ENCODE measurements around the gene TBX10. TPM values are rescaled to one million over a fixed set of nuclear protein-coding genes. Genes with fewer than 3 reads are reported as not detected.
A peak's percentile ranks its signal among the peaks of the same experiment; 100 is the strongest.
"Not testable (repeated sequence)": the region's sequence is repeated elsewhere in the genome, so short reads cannot be mapped to it uniquely, and the experiment has no call there.

Gene TBX10
- polyA plus RNA-seq, 4 donors, result 4.3 to 69.4 (median 27.9) TPM

GRCh38 chr11:67588899-67589415 is 50.6 kb downstream of the TBX10 start:
- H3K4me3 ChIP-seq (ENCODE audit: low read depth in 1 of 3, low read length in 3 of 3); DNase-seq; FAIRE-seq; H3K27me3 ChIP-seq (ENCODE audit: control insufficient read depth in 3 of 3, insufficient read depth in 3 of 3, low read length in 3 of 3); H3K9me3 ChIP-seq (ENCODE audit: control insufficient read depth in 2 of 2, insufficient read depth in 1 of 2, low read depth in 1 of 2, low read length in 1 of 2); H3K27ac ChIP-seq (ENCODE audit: low read depth in 1 of 3, low read length in 2 of 3): not testable (repeated sequence)
- WGBS, 3 donors, result 76 to 81% (median 76%) methylated on average over 11 of the region's 11 CpGs
- Histone ChIP-seq H3K36me3 (ENCODE audit: control insufficient read depth in 3 of 3, insufficient read depth in 2 of 3, low read depth in 1 of 3, low read length in 3 of 3) (peaks cover 5 to 45% (median 7%) of the 10 kb centered on the region in 3 donors), H3K4me1 (ENCODE audit: control insufficient read depth in 3 of 3, insufficient read depth in 2 of 3, low read depth in 1 of 3, low read length in 2 of 3) (peaks cover 0 to 28% (median under 1%) of the 10 kb centered on the region in 3 donors)

GRCh38 chr11:67588136-67588503 is 51.4 kb downstream of the TBX10 start:
- Histone ChIP-seq H3K27ac (ENCODE audit: low read depth in 1 of 3, low read length in 2 of 3) (peak overlapping the region in 1 of 3 donors; percentile 62), H3K9me3 (ENCODE audit: control insufficient read depth in 2 of 2, insufficient read depth in 1 of 2, low read depth in 1 of 2, low read length in 1 of 2) (no peaks in the 10 kb centered on the region), H3K4me3 (ENCODE audit: low read depth in 1 of 3, low read length in 3 of 3) (no peak overlapping the region), H3K36me3 (ENCODE audit: control insufficient read depth in 3 of 3, insufficient read depth in 2 of 3, low read depth in 1 of 3, low read length in 3 of 3) (peaks cover 5 to 45% (median 7%) of the 10 kb centered on the region in 3 donors), H3K27me3 (ENCODE audit: control insufficient read depth in 3 of 3, insufficient read depth in 3 of 3, low read length in 3 of 3) (no peaks in the 10 kb centered on the region), H3K4me1 (ENCODE audit: control insufficient read depth in 3 of 3, insufficient read depth in 2 of 3, low read depth in 1 of 3, low read length in 2 of 3) (peaks cover 0 to 20% (median 0%) of the 10 kb centered on the region in 3 donors)
- DNase-seq (no peak), FAIRE-seq (no peak)
- 83 to 95% (median 91%) methylated on average over 1 of the region's 1 CpG for WGBS, 3 donors

GRCh38 chr11:67586568-67587250 is 52.9 kb downstream of the TBX10 start:
- FAIRE-seq (no peak), DNase-seq (no peak)
- Histone ChIP-seq H3K9me3 (ENCODE audit: control insufficient read depth in 2 of 2, insufficient read depth in 1 of 2, low read depth in 1 of 2, low read length in 1 of 2) (no peaks in the 10 kb centered on the region), H3K27me3 (ENCODE audit: control insufficient read depth in 3 of 3, insufficient read depth in 3 of 3, low read length in 3 of 3) (no peaks in the 10 kb centered on the region), H3K4me1 (ENCODE audit: control insufficient read depth in 3 of 3, insufficient read depth in 2 of 3, low read depth in 1 of 3, low read length in 2 of 3) (peaks cover 4 to 28% (median 4%) of the 10 kb centered on the region in 3 donors), H3K4me3 (ENCODE audit: low read depth in 1 of 3, low read length in 3 of 3) (no peak overlapping the region), H3K36me3 (ENCODE audit: control insufficient read depth in 3 of 3, insufficient read depth in 2 of 3, low read depth in 1 of 3, low read length in 3 of 3) (peaks cover 5 to 45% (median 7%) of the 10 kb centered on the region in 3 donors), H3K27ac (ENCODE audit: low read depth in 1 of 3, low read length in 2 of 3) (peak overlapping the region in 1 of 3 donors; percentile 53)
- WGBS, 3 donors, result 63 to 84% (median 82%) methylated on average over 5 of the region's 5 CpGs

- no peaks in the 10 kb centered on the region for H3K27me3 ChIP-seq (ENCODE audit: control insufficient read depth in 3 of 3, insufficient read depth in 3 of 3, low read length in 3 of 3)
- 86 to 94% (median 93%) methylated on average over 4 of the region's 4 CpGs for WGBS, 3 donors
- peak overlapping the region in 1 of 3 donors; percentile 81 for H3K4me3 ChIP-seq (ENCODE audit: low read depth in 1 of 3, low read length in 3 of 3)
- H3K27ac ChIP-seq (ENCODE audit: low read depth in 1 of 3, low read length in 2 of 3), result peak overlapping the region in 1 of 3 donors; percentile 98
- H3K4me1 ChIP-seq (ENCODE audit: control insufficient read depth in 3 of 3, insufficient read depth in 2 of 3, low read depth in 1 of 3, low read length in 2 of 3), result peaks cover 4 to 34% (median 4%) of the 10 kb centered on the region in 3 donors
- peaks cover 5 to 45% (median 7%) of the 10 kb centered on the region in 3 donors for H3K36me3 ChIP-seq (ENCODE audit: control insufficient read depth in 3 of 3, insufficient read depth in 2 of 3, low read depth in 1 of 3, low read length in 3 of 3)
- DNase-seq (no peak), FAIRE-seq (no peak)
- H3K9me3 ChIP-seq (ENCODE audit: control insufficient read depth in 2 of 2, insufficient read depth in 1 of 2, low read depth in 1 of 2, low read length in 1 of 2), result no peaks in the 10 kb centered on the region
These were observed 53.7 kb downstream of the TBX10 start for GRCh38 chr11:67585911-67586310.

- H3K4me3 ChIP-seq (ENCODE audit: low read depth in 1 of 3, low read length in 3 of 3), result peak overlapping the region in 2 of 3 donors; percentile 65 to 81
- H3K27me3 ChIP-seq (ENCODE audit: control insufficient read depth in 3 of 3, insufficient read depth in 3 of 3, low read length in 3 of 3), result no peaks in the 10 kb centered on the region
- FAIRE-seq (no peak), DNase-seq (peak in 1 of 2 donors; percentile 43)
- no peaks in the 10 kb centered on the region for H3K9me3 ChIP-seq (ENCODE audit: control insufficient read depth in 2 of 2, insufficient read depth in 1 of 2, low read depth in 1 of 2, low read length in 1 of 2)
- peak overlapping the region; percentile 85 to 98 (median 96) for H3K27ac ChIP-seq (ENCODE audit: low read depth in 1 of 3, low read length in 2 of 3)
- H3K36me3 ChIP-seq (ENCODE audit: control insufficient read depth in 3 of 3, insufficient read depth in 2 of 3, low read depth in 1 of 3, low read length in 3 of 3), result peaks cover 5 to 45% (median 7%) of the 10 kb centered on the region in 3 donors
- WGBS, 3 donors, result 81 to 84% (median 82%) methylated on average over 21 of the region's 21 CpGs
- H3K4me1 ChIP-seq (ENCODE audit: control insufficient read depth in 3 of 3, insufficient read depth in 2 of 3, low read depth in 1 of 3, low read length in 2 of 3), result peaks cover 4 to 41% (median 4%) of the 10 kb centered on the region in 3 donors
These were observed 54.4 kb downstream of the TBX10 start for GRCh38 chr11:67584881-67585873.

GRCh38 chr11:67584205-67584880 is 55.2 kb downstream of the TBX10 start:
- peaks cover 5 to 45% (median 7%) of the 10 kb centered on the region in 3 donors for H3K36me3 ChIP-seq (ENCODE audit: control insufficient read depth in 3 of 3, insufficient read depth in 2 of 3, low read depth in 1 of 3, low read length in 3 of 3)
- FAIRE-seq, result no peak
- DNase-seq, result peak; percentile 86 to 93
- no peaks in the 10 kb centered on the region for H3K9me3 ChIP-seq (ENCODE audit: control insufficient read depth in 2 of 2, insufficient read depth in 1 of 2, low read depth in 1 of 2, low read length in 1 of 2)
- peaks cover 4 to 49% (median 4%) of the 10 kb centered on the region in 3 donors for H3K4me1 ChIP-seq (ENCODE audit: control insufficient read depth in 3 of 3, insufficient read depth in 2 of 3, low read depth in 1 of 3, low read length in 2 of 3)
- WGBS, 3 donors, result 8 to 16% (median 11%) methylated on average over 31 to 33 of the region's 33 CpGs
- peak overlapping the region; percentile 52 to 81 (median 65) for H3K4me3 ChIP-seq (ENCODE audit: low read depth in 1 of 3, low read length in 3 of 3)
- no peaks in the 10 kb centered on the region for H3K27me3 ChIP-seq (ENCODE audit: control insufficient read depth in 3 of 3, insufficient read depth in 3 of 3, low read length in 3 of 3)
- H3K27ac ChIP-seq (ENCODE audit: low read depth in 1 of 3, low read length in 2 of 3), result peak overlapping the region; percentile 85 to 98 (median 96)

- WGBS, 3 donors, result 1 to 2% (median 2%) methylated on average over 52 to 81 of the region's 81 CpGs
- H3K4me1 ChIP-seq (ENCODE audit: control insufficient read depth in 3 of 3, insufficient read depth in 2 of 3, low read depth in 1 of 3, low read length in 2 of 3), result peaks cover 4 to 54% (median 4%) of the 10 kb centered on the region in 3 donors
- FAIRE-seq (no peak), DNase-seq (peak; percentile 86 to 97)
- peak within 1 kb of the TSS; percentile 85 to 98 (median 96) for H3K27ac ChIP-seq (ENCODE audit: low read depth in 1 of 3, low read length in 2 of 3)
- H3K36me3 ChIP-seq (ENCODE audit: control insufficient read depth in 3 of 3, insufficient read depth in 2 of 3, low read depth in 1 of 3, low read length in 3 of 3), result peaks cover 5 to 41% (median 7%) of the 10 kb centered on the region in 3 donors
- no peaks in the 10 kb centered on the region for H3K9me3 ChIP-seq (ENCODE audit: control insufficient read depth in 2 of 2, insufficient read depth in 1 of 2, low read depth in 1 of 2, low read length in 1 of 2)
- H3K27me3 ChIP-seq (ENCODE audit: control insufficient read depth in 3 of 3, insufficient read depth in 3 of 3, low read length in 3 of 3), result no peaks in the 10 kb centered on the region
- H3K4me3 ChIP-seq (ENCODE audit: low read depth in 1 of 3, low read length in 3 of 3), result peak within 1 kb of the TSS; percentile 52 to 81 (median 65)
These were observed 56.0 kb downstream of the TBX10 start, which contains the start of gene GSTP1 for GRCh38 chr11:67583247-67584204. TSS of gene GSTP1 (plus strand) at chr11:67583812. CDS start at chr11:67583844, 32 bp downstream.
